Measurements from ENCODE around the gene CHST8. TPM values are rescaled to one million over a fixed set of nuclear protein-coding genes. Genes with fewer than 3 reads are reported as not detected.

Gene CHST8
- total and polyA plus RNA-seq, 4 donors, result 3.3 to 17.7 (median 10.5) TPM

DNA sequence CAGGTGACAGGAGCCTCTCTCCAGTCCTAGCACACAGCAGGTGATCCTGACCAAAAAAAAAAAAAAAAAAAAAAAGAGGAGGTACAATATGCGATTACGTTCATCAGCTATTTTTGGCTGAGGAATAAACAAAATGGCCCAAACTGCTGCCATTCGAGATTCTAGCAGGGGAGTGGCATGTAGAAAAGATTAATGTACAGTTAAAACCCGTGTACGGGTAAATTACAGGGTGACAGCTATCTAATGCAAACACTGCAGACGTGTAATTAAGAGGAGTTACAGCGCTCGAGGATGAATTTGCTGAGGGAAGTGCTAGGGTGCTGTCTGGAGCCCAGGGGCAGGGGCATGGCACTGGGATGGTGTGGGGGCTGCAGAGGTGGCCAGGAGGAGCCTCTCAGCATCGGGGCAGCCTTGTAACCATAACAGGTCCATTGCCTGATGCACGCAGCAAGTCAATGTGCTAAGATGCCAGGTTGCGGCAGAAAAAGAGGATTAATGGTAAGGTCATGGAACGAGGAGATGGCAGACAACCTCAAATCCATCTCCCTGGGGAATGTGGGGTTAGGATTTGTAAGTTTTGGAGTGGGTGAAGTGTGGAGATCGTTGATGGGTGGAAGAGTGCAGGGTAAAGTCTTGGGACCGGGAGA lies 17.4 kb downstream of the CHST8 start:
- Histone ChIP-seq H3K36me3 (ENCODE audit: control insufficient read depth, insufficient read depth, low read length) (no peaks in the 10 kb centered on the region), H3K9me3 (ENCODE audit: control insufficient read depth, insufficient read depth, low read length) (no peaks in the 10 kb centered on the region), H3K4me1 (ENCODE audit: control insufficient read depth, insufficient read depth, low read length) (no peaks in the 10 kb centered on the region), H3K27ac (ENCODE audit: low read depth, low read length) (no peak overlapping the region), H3K4me3 (ENCODE audit: low read depth, low read length) (no peak overlapping the region), H3K27me3 (ENCODE audit: control insufficient read depth, insufficient read depth, low read length) (no peaks in the 10 kb centered on the region)
- 46% methylated on average over 12 of the region's 14 CpGs for WGBS (ENCODE audit: insufficient coverage)
- DNase-seq (ENCODE audit: low read depth in 4 of 6, low spot score in 6 of 6), result peak in 1 of 6 donors; percentile 51

DNA sequence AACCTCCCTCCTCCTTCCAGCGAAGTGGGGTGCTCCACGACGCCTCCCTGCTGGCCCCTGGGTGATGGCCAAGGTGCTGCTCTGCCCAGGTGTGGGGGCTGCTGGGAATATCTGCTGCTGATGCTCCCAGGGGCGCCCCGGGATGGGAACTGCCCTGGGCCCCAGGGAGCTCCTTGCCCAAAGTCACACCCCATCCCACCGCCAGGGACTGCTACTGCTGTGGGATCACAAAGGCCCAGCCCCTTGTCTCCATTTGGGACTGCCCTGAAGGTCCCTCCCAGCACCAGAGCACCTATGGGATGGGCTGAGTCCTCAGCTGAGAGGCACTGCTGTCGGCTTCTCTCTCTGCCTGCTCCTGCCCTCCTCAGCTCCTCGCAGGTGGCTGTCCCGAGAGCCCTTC lies 19.0 kb downstream of the CHST8 start:
- no peaks in the 10 kb centered on the region for H3K9me3 ChIP-seq (ENCODE audit: control insufficient read depth, insufficient read depth, low read length)
- H3K4me3 ChIP-seq (ENCODE audit: low read depth, low read length), result no peak overlapping the region
- no peak for DNase-seq (ENCODE audit: low read depth in 4 of 6, low spot score in 6 of 6)
- H3K36me3 ChIP-seq (ENCODE audit: control insufficient read depth, insufficient read depth, low read length), result no peaks in the 10 kb centered on the region
- no peaks in the 10 kb centered on the region for H3K4me1 ChIP-seq (ENCODE audit: control insufficient read depth, insufficient read depth, low read length)
- 80% methylated on average over 6 of the region's 9 CpGs for WGBS (ENCODE audit: insufficient coverage)
- H3K27ac ChIP-seq (ENCODE audit: low read depth, low read length), result no peak overlapping the region
- no peaks in the 10 kb centered on the region for H3K27me3 ChIP-seq (ENCODE audit: control insufficient read depth, insufficient read depth, low read length)

DNA sequence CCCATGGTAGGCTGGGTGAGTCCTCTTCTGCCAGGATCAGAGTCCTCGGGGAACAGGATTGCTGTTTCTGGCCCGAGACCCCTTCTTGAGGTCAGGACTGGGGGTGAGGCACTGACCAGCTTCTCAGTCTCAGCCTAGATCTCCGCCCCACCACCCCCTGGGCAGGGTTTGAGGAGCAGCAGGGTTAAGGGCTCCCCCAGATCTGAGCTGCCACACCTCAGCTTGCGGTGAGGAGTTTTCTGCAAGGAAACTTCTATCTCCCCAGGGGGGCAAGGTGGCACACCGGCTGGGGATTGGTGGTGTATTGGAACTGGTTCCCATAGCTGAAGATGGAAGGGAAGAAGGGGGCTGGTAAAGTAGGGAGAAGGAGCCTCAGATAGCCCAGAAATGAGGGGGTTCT lies 19.5 kb downstream of the CHST8 start:
- no peak for DNase-seq (ENCODE audit: low read depth in 4 of 6, low spot score in 6 of 6)
- 83% methylated on average over 4 of the region's 5 CpGs for WGBS (ENCODE audit: insufficient coverage)
- Histone ChIP-seq H3K9me3 (ENCODE audit: control insufficient read depth, insufficient read depth, low read length) (no peaks in the 10 kb centered on the region), H3K36me3 (ENCODE audit: control insufficient read depth, insufficient read depth, low read length) (no peaks in the 10 kb centered on the region), H3K4me3 (ENCODE audit: low read depth, low read length) (no peak overlapping the region), H3K27me3 (ENCODE audit: control insufficient read depth, insufficient read depth, low read length) (no peaks in the 10 kb centered on the region), H3K27ac (ENCODE audit: low read depth, low read length) (no peak overlapping the region), H3K4me1 (ENCODE audit: control insufficient read depth, insufficient read depth, low read length) (no peaks in the 10 kb centered on the region)

DNA sequence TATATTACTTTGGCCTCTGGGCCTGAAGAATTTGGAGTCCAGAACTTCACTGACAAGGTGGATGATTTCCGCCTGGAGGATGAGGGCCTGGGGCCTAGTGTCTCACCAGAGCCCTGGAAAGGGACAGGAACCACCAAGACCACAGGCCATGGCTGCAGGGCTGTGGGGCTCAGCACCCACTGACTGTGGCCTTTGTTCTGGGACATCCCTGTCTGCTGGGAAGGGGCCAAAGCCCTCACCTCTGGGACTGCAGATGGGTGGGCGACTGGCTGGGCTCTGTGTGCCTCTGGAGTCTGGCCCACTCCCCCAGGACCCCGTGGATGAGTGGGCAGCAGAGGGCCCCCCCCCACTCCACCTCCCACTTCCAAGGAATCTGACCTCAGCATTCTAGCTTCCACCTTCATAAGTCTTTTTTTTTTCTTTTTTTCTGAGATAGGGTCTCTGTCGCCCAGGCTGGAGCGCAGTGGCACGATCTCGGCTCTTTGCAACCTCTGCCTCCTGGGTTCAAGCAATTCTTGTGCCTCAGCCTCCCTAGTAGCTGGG lies 20.3 kb downstream of the CHST8 start:
- Histone ChIP-seq H3K4me3 (ENCODE audit: low read depth, low read length) (no peak overlapping the region), H3K27me3 (ENCODE audit: control insufficient read depth, insufficient read depth, low read length) (no peaks in the 10 kb centered on the region), H3K9me3 (ENCODE audit: control insufficient read depth, insufficient read depth, low read length) (no peaks in the 10 kb centered on the region), H3K4me1 (ENCODE audit: control insufficient read depth, insufficient read depth, low read length) (no peaks in the 10 kb centered on the region), H3K27ac (ENCODE audit: low read depth, low read length) (no peak overlapping the region), H3K36me3 (ENCODE audit: control insufficient read depth, insufficient read depth, low read length) (no peaks in the 10 kb centered on the region)
- 80% methylated on average over 3 of the region's 7 CpGs for WGBS (ENCODE audit: insufficient coverage)
- no peak for DNase-seq (ENCODE audit: low read depth in 4 of 6, low spot score in 6 of 6)

DNA sequence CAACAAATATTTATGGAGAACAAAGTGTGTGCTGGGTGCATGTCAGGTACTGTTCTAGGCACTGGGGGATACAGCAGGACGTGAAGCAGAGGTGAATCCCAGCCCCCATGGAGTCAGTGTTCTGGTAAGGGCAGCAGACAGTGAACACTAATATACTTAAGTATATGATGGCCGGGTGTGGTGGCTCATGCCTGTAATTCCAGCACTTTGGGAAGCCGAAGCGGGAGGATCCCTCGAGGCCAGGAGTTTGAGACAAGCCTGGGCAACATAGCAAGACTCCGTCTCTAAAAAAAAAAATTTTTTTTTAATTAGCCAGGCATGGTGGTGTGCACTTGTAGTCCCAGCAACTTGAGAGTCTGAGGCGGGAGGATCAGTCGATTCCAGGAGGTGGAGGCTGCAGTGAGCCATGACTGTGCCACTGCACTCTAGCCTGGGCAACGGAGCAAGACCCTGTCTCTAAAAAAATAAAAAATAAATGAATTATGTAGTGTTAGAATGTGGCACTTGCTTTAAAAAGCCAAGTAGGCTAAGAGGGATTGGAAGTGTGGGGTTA lies 22.6 kb downstream of the CHST8 start:
- Histone ChIP-seq H3K36me3 (ENCODE audit: control insufficient read depth, insufficient read depth, low read length) (no peaks in the 10 kb centered on the region), H3K4me1 (ENCODE audit: control insufficient read depth, insufficient read depth, low read length) (no peaks in the 10 kb centered on the region), H3K27me3 (ENCODE audit: control insufficient read depth, insufficient read depth, low read length) (no peaks in the 10 kb centered on the region), H3K27ac (ENCODE audit: low read depth, low read length) (no peak overlapping the region), H3K4me3 (ENCODE audit: low read depth, low read length) (no peak overlapping the region), H3K9me3 (ENCODE audit: control insufficient read depth, insufficient read depth, low read length) (no peaks in the 10 kb centered on the region)
- no peak for DNase-seq (ENCODE audit: low read depth in 4 of 6, low spot score in 6 of 6)
- 99% methylated on average over 7 of the region's 9 CpGs for WGBS (ENCODE audit: insufficient coverage)

DNA sequence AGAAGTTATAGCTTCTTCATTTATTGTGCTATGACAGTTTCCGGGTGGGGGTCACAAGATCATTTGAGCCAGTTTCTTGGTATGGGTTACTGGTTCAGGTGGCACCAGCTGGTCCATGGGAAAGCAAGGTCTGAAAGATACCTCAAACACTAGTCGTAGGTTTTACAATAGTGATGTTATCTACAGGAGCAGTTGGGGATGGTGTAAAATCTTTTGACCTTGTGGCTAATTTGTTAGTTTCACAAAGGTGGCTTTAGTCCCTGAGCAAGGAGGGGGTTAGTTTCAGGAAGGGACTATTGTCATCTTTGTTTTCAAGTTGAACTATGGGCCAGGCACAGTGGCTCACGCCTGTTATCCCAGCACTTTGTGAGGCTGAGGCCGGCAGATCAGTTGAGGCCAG lies 24.6 kb downstream of the CHST8 start:
- H3K27me3 ChIP-seq (ENCODE audit: control insufficient read depth, insufficient read depth, low read length), result no peaks in the 10 kb centered on the region
- no peaks in the 10 kb centered on the region for H3K36me3 ChIP-seq (ENCODE audit: control insufficient read depth, insufficient read depth, low read length)
- H3K4me3 ChIP-seq (ENCODE audit: low read depth, low read length), result no peak overlapping the region
- H3K4me1 ChIP-seq (ENCODE audit: control insufficient read depth, insufficient read depth, low read length), result no peaks in the 10 kb centered on the region
- H3K27ac ChIP-seq (ENCODE audit: low read depth, low read length), result no peak overlapping the region
- 93% methylated on average over 4 of the region's 4 CpGs for WGBS (ENCODE audit: insufficient coverage)
- DNase-seq (ENCODE audit: low read depth in 4 of 6, low spot score in 6 of 6), result no peak
- H3K9me3 ChIP-seq (ENCODE audit: control insufficient read depth, insufficient read depth, low read length), result no peaks in the 10 kb centered on the region

DNA sequence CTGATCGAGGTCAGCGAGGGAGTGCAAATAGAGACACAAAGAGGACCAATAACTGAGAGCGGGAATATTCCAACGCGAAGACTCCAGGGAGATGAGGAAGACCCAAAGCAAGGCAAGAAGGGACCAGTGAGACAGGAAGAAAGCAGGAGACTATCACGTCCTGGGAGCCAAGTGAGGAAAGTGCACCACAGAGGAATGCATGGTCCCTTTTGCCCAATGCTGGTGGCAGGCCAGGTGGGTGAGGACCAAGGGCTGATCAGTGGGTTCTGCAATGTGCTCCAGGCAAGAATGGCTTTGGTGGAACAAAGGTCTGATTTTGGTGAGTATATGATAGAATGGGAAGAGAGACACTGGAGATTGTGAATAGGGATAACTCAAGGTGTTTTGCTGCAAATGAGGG lies 25.4 kb downstream of the CHST8 start:
- 76% methylated on average over 6 of the region's 6 CpGs for WGBS (ENCODE audit: insufficient coverage)
- Histone ChIP-seq H3K27ac (ENCODE audit: low read depth, low read length) (no peak overlapping the region), H3K36me3 (ENCODE audit: control insufficient read depth, insufficient read depth, low read length) (no peaks in the 10 kb centered on the region), H3K27me3 (ENCODE audit: control insufficient read depth, insufficient read depth, low read length) (no peaks in the 10 kb centered on the region), H3K9me3 (ENCODE audit: control insufficient read depth, insufficient read depth, low read length) (no peaks in the 10 kb centered on the region), H3K4me3 (ENCODE audit: low read depth, low read length) (no peak overlapping the region), H3K4me1 (ENCODE audit: control insufficient read depth, insufficient read depth, low read length) (no peaks in the 10 kb centered on the region)
- no peak for DNase-seq (ENCODE audit: low read depth in 4 of 6, low spot score in 6 of 6)

DNA sequence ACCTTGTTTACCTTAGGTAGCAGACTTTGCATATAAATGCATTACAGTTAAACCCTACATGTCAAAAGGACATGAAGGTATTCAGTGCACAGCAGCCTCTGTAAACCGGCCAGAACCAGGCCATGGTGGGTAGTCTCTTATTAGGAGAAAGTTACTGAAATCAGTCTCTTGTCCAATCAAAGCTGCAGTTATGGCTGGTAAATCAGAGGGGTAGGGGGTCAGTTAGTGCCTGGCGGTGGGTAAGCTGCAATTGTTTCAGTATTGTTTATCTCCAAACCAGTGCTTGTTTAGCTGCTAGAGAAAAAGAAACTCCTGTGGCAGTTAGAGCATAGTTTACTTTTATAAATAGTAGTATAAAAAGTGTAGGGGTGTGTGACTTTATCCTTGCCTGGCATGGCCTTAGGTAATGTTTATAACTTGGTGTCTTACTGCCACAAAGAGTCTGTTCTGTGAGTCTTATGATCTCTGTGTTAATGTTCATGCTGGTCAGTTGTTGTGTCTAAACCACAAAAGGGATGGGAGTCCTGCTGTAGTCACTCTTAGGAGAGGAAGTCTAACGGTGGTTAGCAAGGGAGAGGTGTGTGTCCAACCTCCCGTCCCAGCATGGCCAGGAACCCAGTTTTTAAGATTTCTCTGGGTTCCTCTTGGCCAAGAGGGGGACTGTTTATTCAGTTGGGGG lies 28.0 kb downstream of the CHST8 start:
- no peak for DNase-seq (ENCODE audit: low read depth in 4 of 6, low spot score in 6 of 6)
- Histone ChIP-seq H3K27me3 (ENCODE audit: control insufficient read depth, insufficient read depth, low read length) (no peaks in the 10 kb centered on the region), H3K9me3 (ENCODE audit: control insufficient read depth, insufficient read depth, low read length) (no peaks in the 10 kb centered on the region), H3K4me3 (ENCODE audit: low read depth, low read length) (no peak overlapping the region), H3K36me3 (ENCODE audit: control insufficient read depth, insufficient read depth, low read length) (no peaks in the 10 kb centered on the region), H3K4me1 (ENCODE audit: control insufficient read depth, insufficient read depth, low read length) (no peaks in the 10 kb centered on the region), H3K27ac (ENCODE audit: low read depth, low read length) (no peak overlapping the region)
- WGBS (ENCODE audit: insufficient coverage), result 54% methylated on average over 3 of the region's 4 CpGs

DNA sequence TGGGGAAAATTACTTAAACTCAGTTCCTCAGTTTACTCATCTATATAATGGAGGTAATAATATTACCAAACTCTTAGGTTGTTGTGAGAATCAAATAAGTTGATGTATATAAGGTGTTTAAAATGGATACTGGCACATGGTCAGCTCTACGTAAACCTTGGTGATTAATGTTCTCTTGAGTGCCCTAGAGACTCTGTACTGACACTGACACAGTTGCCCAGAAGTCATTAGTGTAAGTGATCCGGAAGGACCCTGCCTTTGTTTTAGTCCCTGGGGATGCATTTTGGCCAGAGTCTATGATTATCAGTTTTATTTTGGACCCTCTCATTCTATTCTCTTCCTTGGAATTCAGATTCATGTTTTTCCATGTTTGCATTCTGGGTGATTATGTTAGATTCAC lies 31.9 kb downstream of the CHST8 start:
- H3K9me3 ChIP-seq (ENCODE audit: control insufficient read depth, insufficient read depth, low read length), result no peaks in the 10 kb centered on the region
- WGBS (ENCODE audit: insufficient coverage), result 40% methylated on average over 1 of the region's 2 CpGs
- no peak overlapping the region for H3K27ac ChIP-seq (ENCODE audit: low read depth, low read length)
- H3K4me3 ChIP-seq (ENCODE audit: low read depth, low read length), result no peak overlapping the region
- H3K36me3 ChIP-seq (ENCODE audit: control insufficient read depth, insufficient read depth, low read length), result no peaks in the 10 kb centered on the region
- DNase-seq (ENCODE audit: low read depth in 4 of 6, low spot score in 6 of 6), result no peak
- no peaks in the 10 kb centered on the region for H3K27me3 ChIP-seq (ENCODE audit: control insufficient read depth, insufficient read depth, low read length)
- no peaks in the 10 kb centered on the region for H3K4me1 ChIP-seq (ENCODE audit: control insufficient read depth, insufficient read depth, low read length)

Measured in spinal cord (tissue), 10 donors.